HepG2 (cell line): ENCODE measurements around the gene RPS6KA2. TPM values are rescaled to one million over a fixed set of nuclear protein-coding genes. Genes with fewer than 3 reads are reported as not detected.
A peak's percentile ranks its signal among the peaks of the same experiment; 100 is the strongest.

Experiments
- ATAC-seq: fragments of 200-7000 bp; cut with Tn5 transposase; 3 replicates; pipeline ENCODE4 v1.9.1; 2020; ENCODE audit warnings: mild to moderate bottlenecking, moderate library complexity
- BruUV-seq: library from RNA; stranded (reverse); fragments of 400-500 nt; replicated peaks from 2 replicates; lab custom pipeline; 2021; lab: Mats Ljungman, UMichigan
- CTCF ChIA-PET: fragments of 300-600 bp; formaldehyde crosslinking; extraction: SDS; loops from one replicate; lab custom pipeline; 2021; ENCODE audit warnings: low total read pairs, inconsistent platforms, low intra/inter-chr PET ratio; lab: Yijun Ruan, JAX
- POLR2A ChIA-PET: fragments of 350-600 bp; sonication (Branson Sonifier 250); formaldehyde crosslinking; loops from one replicate; lab custom pipeline; 2020; ENCODE audit warnings: antibody characterized with exemption, inconsistent platforms; lab: Yijun Ruan, JAX
- DNase-seq: peaks from one replicate; pipeline ENCODE4 v3.0.0-alpha.2; 2015; ENCODE audit warnings: low spot score
- FAIRE-seq: peaks from 3 replicates; lab custom pipeline; 2011; peaks lifted over from hg19 to GRCh38; lab: Jason Lieb, UNC
- H2AFZ ChIP-seq: one replicate; pipeline ENCODE4 v1.6.1; 2011; ENCODE audit warnings: low read length, inconsistent platforms
- H3K27ac ChIP-seq: fragments of 300-600 bp; 3 replicates; pipeline ENCODE4 v1.8.0; 2011; ENCODE audit warnings: mixed run types, mild to moderate bottlenecking, mixed read lengths, low read length, inconsistent platforms; ENCODE audit not compliant: insufficient read depth; ENCODE audit errors: extremely low read length
- H3K27me3 ChIP-seq, 2 experiments: fragments of 200-600 bp in 1 of 2; 2 replicates in 1 of 2; 3 replicates in 1 of 2; pipeline versions ENCODE4 v1.6.0 to v1.8.0; 2011; ENCODE audit warnings: low read length in 2 of 2, mild to moderate bottlenecking in 2 of 2, moderate library complexity in 2 of 2, inconsistent platforms in 1 of 2; ENCODE audit not compliant: insufficient read depth in 2 of 2, control insufficient read depth in 1 of 2
- H3K36me3 ChIP-seq, 2 experiments: fragments of 200-600 bp in 1 of 2; replicated peaks in 1 of 2; 2 replicates in 1 of 2; 3 replicates in 1 of 2; pipeline versions ENCODE4 v1.5.1 to v1.8.0; 2011; ENCODE audit warnings: low read length in 2 of 2, inconsistent platforms in 1 of 2; ENCODE audit not compliant: insufficient read depth in 2 of 2, control insufficient read depth in 1 of 2
- H3K4me1 ChIP-seq: 2 replicates; pipeline ENCODE4 v1.5.1; 2012; ENCODE audit warnings: low read length, inconsistent platforms; ENCODE audit not compliant: insufficient read depth
- H3K4me2 ChIP-seq: 2 replicates; pipeline ENCODE4 v1.6.0; 2011; ENCODE audit warnings: low read depth, low read length, inconsistent platforms
- H3K4me3 ChIP-seq, 3 experiments: fragments of 200-600 bp in 1 of 3; sonication (generic), shearing (Covaris generic) in 1 of 3; replicated peaks in 1 of 3; 2 replicates each; pipeline ENCODE4 v1.5.1; 2011 to 2016; ENCODE audit warnings: low read length in 3 of 3, inconsistent platforms in 2 of 3, low read depth in 2 of 3, mild to moderate bottlenecking in 2 of 3, control low read depth in 1 of 3, mixed read lengths in 1 of 3; ENCODE audit not compliant: insufficient read depth in 1 of 3
- H3K79me2 ChIP-seq: one replicate; pipeline ENCODE4 v1.6.1; 2011; ENCODE audit warnings: low read length, inconsistent platforms; ENCODE audit not compliant: insufficient read depth
- H3K9ac ChIP-seq: 2 replicates; pipeline ENCODE4 v1.6.0; 2011; ENCODE audit warnings: mild to moderate bottlenecking, low read depth, low read length, inconsistent platforms; ENCODE audit not compliant: insufficient read depth
- H3K9me3 ChIP-seq: 2 replicates; pipeline ENCODE4 v1.5.1; 2012; ENCODE audit warnings: mild to moderate bottlenecking, low read length
- H4K20me1 ChIP-seq: 2 replicates; pipeline ENCODE4 v1.6.0; 2011; ENCODE audit warnings: inconsistent platforms, mild to moderate bottlenecking, low read length, moderate library complexity; ENCODE audit not compliant: insufficient read depth
- CREM ChIP-seq, 2 experiments: sonication (generic) in 1 of 2; formaldehyde crosslinking in 1 of 2; IDR thresholded peaks; 2 replicates each; pipeline versions ENCODE4 v1.4.0 to v1.6.1; 2016 to 2020; ENCODE audit warnings: antibody characterized with exemption in 1 of 2, mild to moderate bottlenecking in 1 of 2, missing genetic modification reagents in 1 of 2
- HMG20A ChIP-seq: IDR thresholded peaks from 2 replicates; pipeline ENCODE4 v1.6.1; 2016; ENCODE audit warnings: borderline replicate concordance
- MXD3 ChIP-seq: IDR thresholded peaks from 2 replicates; pipeline ENCODE4 v1.6.1; 2016; ENCODE audit warnings: mild to moderate bottlenecking, missing biosample characterization, missing genetic modification reagents
- PHF5A ChIP-seq: IDR thresholded peaks from one replicate; pipeline ENCODE4 v1.6.1; 2018; ENCODE audit warnings: low read depth, missing genetic modification reagents; ENCODE audit not compliant: unreplicated experiment
- RFX5 ChIP-seq: IDR thresholded peaks from 2 replicates; pipeline ENCODE4 v1.6.1; 2011; ENCODE audit warnings: low read depth, low read length, improper control_type of control experiment
- SP2 ChIP-seq: sonication (generic); formaldehyde crosslinking; IDR thresholded peaks from 2 replicates; pipeline ENCODE4 v1.5.1; 2020; ENCODE audit warnings: mild to moderate bottlenecking, missing genetic modification reagents
- ZBTB1 ChIP-seq: sonication (generic); formaldehyde crosslinking; IDR thresholded peaks from 2 replicates; pipeline ENCODE4 v1.4.0; 2020; ENCODE audit warnings: missing genetic modification reagents, borderline replicate concordance
- ZKSCAN8 ChIP-seq: IDR thresholded peaks from 2 replicates; pipeline ENCODE4 v1.6.1; 2016; ENCODE audit warnings: borderline replicate concordance, missing genetic modification reagents, missing compliant biosample characterization
- ZMYM4 ChIP-seq: sonication (generic); formaldehyde crosslinking; IDR thresholded peaks from 2 replicates; pipeline ENCODE4 v1.8.1; 2023; ENCODE audit warnings: mild to moderate bottlenecking, missing genetic modification reagents
- ZNF263 ChIP-seq: sonication (generic); formaldehyde crosslinking; IDR thresholded peaks from 2 replicates; pipeline ENCODE4 v1.4.0; 2020; ENCODE audit warnings: missing genetic modification reagents
- ZNF362 ChIP-seq: sonication (generic); formaldehyde crosslinking; IDR thresholded peaks from 2 replicates; pipeline ENCODE4 v1.4.0; 2020; ENCODE audit warnings: missing genetic modification reagents, mild to moderate bottlenecking, borderline replicate concordance
- ZNF383 ChIP-seq: sonication (generic); formaldehyde crosslinking; IDR thresholded peaks from 2 replicates; pipeline ENCODE4 v1.4.0; 2020; ENCODE audit warnings: missing genetic modification reagents, mild to moderate bottlenecking, borderline replicate concordance
- ZNF770 ChIP-seq: sonication (generic); formaldehyde crosslinking; IDR thresholded peaks from 2 replicates; pipeline ENCODE4 v1.5.0; 2020; ENCODE audit warnings: mild to moderate bottlenecking, missing genetic modification reagents
- ZNF816 ChIP-seq: sonication (generic); formaldehyde crosslinking; IDR thresholded peaks from 2 replicates; pipeline ENCODE4 v1.8.0; 2022; ENCODE audit warnings: missing genetic modification reagents, mild to moderate bottlenecking, borderline replicate concordance
- WGBS: methylation state at CpG from one replicate; pipeline ENCODE4 v1.1.6; 2017; ENCODE audit warnings: low lambda C conversion rate; 5-methylcytosine and 5-hydroxymethylcytosine counted together
- in situ Hi-C: cut with HindIII; loops from 2 replicates; pipeline ENCODE4 v1.10.0; 2017; ENCODE audit warnings: low pct_unique_long_range_greater_than_20kb; ENCODE audit not compliant: extremely low pct_ligation_motif_present
- intact Hi-C: fragments of 100-400 bp; cut with micrococcal nuclease; formaldehyde crosslinking; loops from one replicate; pipeline ENCODE4 v1.10.0; 2022; ENCODE audit not compliant: unreplicated experiment
- polyA plus RNA-seq, 8 experiments: library from polyadenylated mRNA; depleted of rRNA in 3 of 8; stranded (reverse) in 7 of 8; unstranded in 1 of 8; fragments of >200 nt; fragmentation: Illumina TruSeq in 4 of 8; extraction: Trizol in 4 of 8; gene quantifications; 2 replicates each; pipeline versions ENCODE4 v1.2.1 to v1.2.3, GENCODE V29; 2011 to 2016; ENCODE audit warnings: low read depth in 4 of 8, missing spikeins in 1 of 8, mixed read lengths in 1 of 8; ENCODE audit not compliant: insufficient read depth in 1 of 8
- total RNA-seq, 5 experiments: library from RNA; depleted of rRNA; stranded (reverse); fragments of >200 nt; fragmentation: Illumina TruSeq; extraction: Trizol; gene quantifications; 2 replicates each; pipeline ENCODE4 v1.2.3, GENCODE V29; 2016; ENCODE audit warnings: low read depth in 1 of 5

The RPS6KA2 gene
- total and polyA plus RNA-seq, 2 of the 13 experiments (the other 11 are each of a cell fraction or from before 2014, with no cell fraction given): 0.22 to 0.38 TPM

GRCh38 chr6:166485651-166486535 lies 141.2 kb downstream of the RPS6KA2 start (continued):
- TF ChIP-seq ZNF770 (CRISPR knock-in tag): peak; percentile 39; the same call in 1 of the 2 replicates
- TF ChIP-seq MXD3: no peak
- TF ChIP-seq ZNF263 (CRISPR knock-in tag): peak; percentile 97
- no peak for TF ChIP-seq ZBTB1 (CRISPR knock-in tag)
- no peak for TF ChIP-seq PHF5A (CRISPR knock-in tag)
- no peak for TF ChIP-seq CREM (IDR thresholded peaks at IDR 0.05)
- no peak for TF ChIP-seq CREM (CRISPR knock-in tag; IDR thresholded peaks at IDR 0.05)
- TF ChIP-seq ZNF383: no peak
- no peak for TF ChIP-seq ZNF816 (CRISPR knock-in tag)

- Histone ChIP-seq H3K36me3 (no peaks in the 10 kb centered on the region), H3K4me1 (no peaks in the 10 kb centered on the region), H3K79me2 (no peaks in the 10 kb centered on the region), H3K9me3 (no peaks in the 10 kb centered on the region), H3K27ac (no peak overlapping the region), H4K20me1 (no peaks in the 10 kb centered on the region), H2AFZ (no peak overlapping the region), H3K4me3 (no peak overlapping the region), H3K4me2 (no peak overlapping the region), H3K27me3 (peaks cover 11 to 79% of the 10 kb centered on the region in 2 experiments), H3K9ac (no peak overlapping the region)
- DNase-seq (no peak), ATAC-seq (no peak), FAIRE-seq (no peak)
- 13% methylated on average over 10 of the region's 10 CpGs for WGBS
- BruUV-seq: no TSS peak
- CTCF ChIA-PET: no interaction called here
- POLR2A ChIA-PET: no interaction called here
- intact Hi-C loops: no loop called here
- in situ Hi-C loops: no loop called here
- TF ChIP-seq SP2: no peak
- no peak for TF ChIP-seq ZNF362
- no peak for TF ChIP-seq ZMYM4 (CRISPR knock-in tag)
- no peak for TF ChIP-seq RFX5
- TF ChIP-seq HMG20A (CRISPR knock-in tag): no peak
- TF ChIP-seq ZKSCAN8 (CRISPR knock-in tag): no peak
Measured at GRCh38 chr6:166484863-166485262, 142.2 kb downstream of the RPS6KA2 start.
